ENCODE measurements around the gene ZNF804B. TPM values are rescaled to one million over a fixed set of nuclear protein-coding genes. Genes with fewer than 3 reads are reported as not detected.

ZNF804B gene
- total and polyA plus RNA-seq, 2 of the 4 experiments (the other 2 are of a cell fraction): not detected

DNA sequence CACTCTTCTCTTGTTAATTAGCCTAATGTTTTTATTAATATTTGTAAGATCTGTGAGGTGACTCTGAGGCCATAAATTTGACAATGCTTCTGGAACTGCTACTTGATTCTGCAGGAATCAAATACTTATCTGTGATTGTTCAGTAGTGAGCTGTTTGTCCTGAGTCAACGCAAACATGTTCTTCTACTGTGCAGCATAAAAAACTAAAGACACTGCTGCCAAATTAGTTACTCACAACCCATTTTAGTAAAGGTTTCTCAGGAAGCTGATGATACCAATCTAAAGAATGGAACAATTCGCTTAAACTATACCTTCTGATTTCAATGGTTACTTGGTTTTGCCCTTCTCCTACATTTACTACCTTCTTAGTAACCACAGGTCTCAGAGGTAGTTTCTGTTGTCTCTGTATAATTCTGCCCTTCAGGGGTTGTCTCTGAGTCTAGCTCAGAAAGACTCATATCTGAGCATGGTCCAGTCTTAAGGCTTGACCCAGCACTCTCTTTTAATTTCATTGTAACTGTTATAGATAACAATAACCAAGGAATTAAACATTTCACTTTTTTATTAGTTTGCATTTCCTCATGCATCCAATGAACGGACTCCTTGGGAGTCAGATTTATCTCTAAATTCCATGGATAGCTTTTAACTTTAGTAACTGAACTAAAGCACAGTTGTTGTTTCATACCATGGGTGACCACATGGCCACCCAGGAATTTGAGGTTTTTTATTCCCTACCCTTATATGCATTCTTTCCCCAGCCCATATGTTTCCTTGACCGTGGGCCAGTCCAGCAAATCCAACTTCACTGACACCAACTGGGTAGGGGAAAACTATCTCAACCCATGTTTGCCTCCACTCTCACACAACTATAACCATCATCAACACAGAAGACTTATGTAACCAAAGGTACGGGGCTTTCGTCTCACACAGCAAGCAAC is 345.5 kb downstream of the ZNF804B start:
- DNase-seq (no peak), ATAC-seq (ENCODE audit: low read depth) (no peak)
- Histone ChIP-seq H4K8ac (ENCODE audit: low read depth in 2 of 2, low read length in 2 of 2) (no peak overlapping the region), H3K4me3 (ENCODE audit: insufficient read depth, low read depth, low read length) (no peak overlapping the region), H3K4ac (ENCODE audit: low read depth, low read length) (no peak overlapping the region), H3K14ac (replicated peaks; ENCODE audit: low read depth, low read length) (no peak overlapping the region), H3K79me1 (ENCODE audit: low read depth in 1 of 2, low read length in 2 of 2) (no peaks in the 10 kb centered on the region), H4K5ac (ENCODE audit: low read depth, low read length) (no peak overlapping the region), H3K4me1 (ENCODE audit: control insufficient read depth, insufficient read depth, low read length) (no peaks in the 10 kb centered on the region), H2BK20ac (ENCODE audit: low read depth, low read length) (no peak overlapping the region), H3K9me3 (ENCODE audit: control insufficient read depth, insufficient read depth, low read length) (0 out of 2 replicates have a peak, but pooled peaks cover 2% of the 10 kb centered on the region), H2AFZ (replicated peaks; ENCODE audit: low read length, poor library complexity) (no peak overlapping the region), H2AK5ac (ENCODE audit: low read depth, low read length) (no peak overlapping the region), H4K20me1 (ENCODE audit: insufficient read depth, low read length) (no peaks in the 10 kb centered on the region), H2BK120ac (ENCODE audit: low read depth, low read length) (no peak overlapping the region), H3K27ac (ENCODE audit: insufficient read depth, low read length) (no peak overlapping the region), H2BK5ac (ENCODE audit: low read depth, low read length, poor library complexity, severe bottlenecking) (no peak overlapping the region), H3K4me2 (ENCODE audit: low read depth, low read length) (no peak overlapping the region), H3K23ac (ENCODE audit: low read depth, low read length) (no peak overlapping the region), H3K18ac (ENCODE audit: low read depth, low read length) (no peak overlapping the region), H3K9me1 (ENCODE audit: insufficient read depth, low read length) (no peaks in the 10 kb centered on the region), H3K36me3 (ENCODE audit: control insufficient read depth, insufficient read depth, low read length) (no peaks in the 10 kb centered on the region), H4K91ac (ENCODE audit: insufficient read depth, low read depth, low read length) (no peak overlapping the region), H2AK9ac (replicated peaks; ENCODE audit: low read depth, low read length, poor library complexity) (no peak overlapping the region), H3K9ac (ENCODE audit: low read depth, low read length) (no peak overlapping the region), H3K56ac (ENCODE audit: extremely low read depth, insufficient read depth, low read length) (no peak overlapping the region), H2BK15ac (ENCODE audit: low read depth, low read length) (no peak overlapping the region), H3K27me3 (ENCODE audit: control insufficient read depth, insufficient read depth, low read length) (no peaks in the 10 kb centered on the region)
- intact Hi-C loops (cut with micrococcal nuclease): no loop called here
- no TSS peak for BruUV-seq (replicated peaks)
- in situ Hi-C loops (cut with MboI; ENCODE audit: low sequenced_read_pairs): no loop called here
- CTCF ChIA-PET: no interaction called here
- 60% methylated on average over 1 of the region's 6 CpGs; no CpG with 5 or more reads in 1 of the 2 experiments for WGBS, 2 experiments (ENCODE audit: extremely low coverage in 2 of 2, insufficient read length in 1 of 2)
- dilution Hi-C loops (cut with HindIII; ENCODE audit: low sequenced_read_pairs, unreplicated experiment): no loop called here
- POLR2A ChIA-PET (ENCODE audit: unreplicated experiment): no interaction called here
- no peak for TF ChIP-seq CHD1 (IDR thresholded peaks at IDR 0.05; ENCODE audit: low read depth, low read length)
